GM21786 (cell line): ENCODE results near the gene RAP1GDS1.
"Not testable (repeated sequence)": the region's sequence is repeated elsewhere in the genome, so short reads cannot be mapped to it uniquely, and the experiment has no call there.

Experiments used
- ATAC-seq: cut with Tn5 transposase; IDR thresholded peaks from one replicate; pipeline ENCODE4 v1.9.1; 2021; ENCODE audit not compliant: unreplicated experiment

RAP1GDS1 gene

GRCh38 chr4:98423009-98423408, 161.8 kb downstream of the RAP1GDS1 start:
- ATAC-seq: no peak

GRCh38 chr4:98430708-98431403, 169.7 kb downstream of the RAP1GDS1 start:
- ATAC-seq: no peak

DNA sequence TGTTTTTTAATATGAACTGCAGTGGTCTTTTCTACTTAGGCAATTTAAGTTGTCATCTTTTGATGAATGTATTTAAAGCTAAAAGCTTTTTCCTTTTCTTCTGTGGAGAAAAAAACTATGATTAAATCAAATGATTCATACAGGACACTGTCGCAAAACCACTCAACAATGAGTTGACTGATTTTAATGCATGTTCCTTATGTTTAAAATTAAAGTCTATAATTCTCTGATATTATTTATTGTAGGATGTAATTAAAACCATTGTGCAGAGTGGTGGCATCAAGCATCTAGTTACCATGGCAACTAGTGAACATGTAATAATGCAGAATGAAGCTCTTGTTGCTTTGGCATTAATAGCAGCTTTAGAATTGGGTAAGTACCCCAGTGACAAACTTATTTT, 172.5 kb downstream of the RAP1GDS1 start:
- no peak for ATAC-seq

GRCh38 chr4:98434816-98435215, 173.6 kb downstream of the RAP1GDS1 start:
- ATAC-seq: no peak

- no peak for ATAC-seq
Observed at GRCh38 chr4:98444371-98444770, 183.2 kb downstream of the RAP1GDS1 start.

GRCh38 chr4:98446499-98447375, 185.6 kb downstream of the RAP1GDS1 start:
- peak; percentile 71 for ATAC-seq

- no peak for ATAC-seq
Observed at GRCh38 chr4:98447648-98448047, 186.5 kb downstream of the RAP1GDS1 start.

DNA sequence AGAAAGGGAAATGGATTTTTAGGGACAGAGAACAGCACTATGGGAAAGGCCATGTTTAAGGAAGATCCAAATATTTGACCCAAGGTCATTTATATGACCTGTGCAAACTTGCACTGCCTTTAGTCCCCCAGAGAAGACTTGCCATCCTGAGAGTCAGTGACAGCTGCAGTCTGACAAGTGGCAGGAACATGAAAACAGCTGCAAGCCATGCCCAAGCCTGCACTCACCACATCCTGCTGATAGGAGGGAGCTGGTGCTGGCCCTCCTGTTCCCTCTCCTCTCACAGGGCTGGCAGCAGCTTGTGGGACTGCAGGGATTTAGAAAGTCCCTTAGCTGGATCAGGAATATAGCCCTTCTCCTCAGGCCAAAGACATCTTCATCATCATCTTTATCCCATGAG, 187.7 kb downstream of the RAP1GDS1 start:
- ATAC-seq: peak; percentile 40

- ATAC-seq: no peak
Observed at GRCh38 chr4:98452091-98452490, 190.9 kb downstream of the RAP1GDS1 start.

- not testable (repeated sequence) for ATAC-seq
Observed at GRCh38 chr4:98457422-98457821, 196.2 kb downstream of the RAP1GDS1 start.

DNA sequence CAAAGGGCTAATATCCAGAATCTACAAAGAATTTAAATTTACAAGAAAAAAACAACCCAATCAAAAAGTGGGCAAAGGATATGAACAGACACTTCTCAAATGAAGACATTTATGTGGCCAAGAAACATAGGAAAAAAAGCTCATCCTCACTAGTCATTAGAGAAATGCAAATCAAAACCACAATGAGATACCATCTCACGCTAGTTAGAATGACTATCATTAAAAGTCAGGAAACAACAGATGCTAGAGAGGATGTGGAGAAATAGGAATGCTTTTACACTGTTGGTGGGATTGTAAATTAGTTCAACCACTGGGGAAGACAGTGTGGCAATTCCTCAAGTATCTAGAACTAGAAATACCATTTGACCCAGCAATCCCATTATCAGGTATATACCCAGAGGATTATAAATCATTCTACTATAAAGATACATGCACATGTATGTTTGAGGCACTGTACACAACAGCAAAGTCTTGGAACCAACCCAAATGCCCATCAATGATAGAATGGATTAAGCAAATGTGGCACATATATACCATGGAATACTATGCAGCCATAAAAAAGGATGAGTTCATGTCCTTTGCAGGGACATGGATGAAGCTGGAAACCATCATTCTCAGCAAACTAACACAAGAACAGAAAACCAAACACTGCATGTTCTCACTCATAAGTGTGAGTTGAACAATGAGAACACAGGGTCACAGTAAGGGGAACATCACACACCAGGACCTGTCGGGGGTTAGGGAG, 200.1 kb downstream of the RAP1GDS1 start:
- ATAC-seq: not testable (repeated sequence)

GRCh38 chr4:98462487-98462886, 201.3 kb downstream of the RAP1GDS1 start:
- no peak for ATAC-seq

DNA sequence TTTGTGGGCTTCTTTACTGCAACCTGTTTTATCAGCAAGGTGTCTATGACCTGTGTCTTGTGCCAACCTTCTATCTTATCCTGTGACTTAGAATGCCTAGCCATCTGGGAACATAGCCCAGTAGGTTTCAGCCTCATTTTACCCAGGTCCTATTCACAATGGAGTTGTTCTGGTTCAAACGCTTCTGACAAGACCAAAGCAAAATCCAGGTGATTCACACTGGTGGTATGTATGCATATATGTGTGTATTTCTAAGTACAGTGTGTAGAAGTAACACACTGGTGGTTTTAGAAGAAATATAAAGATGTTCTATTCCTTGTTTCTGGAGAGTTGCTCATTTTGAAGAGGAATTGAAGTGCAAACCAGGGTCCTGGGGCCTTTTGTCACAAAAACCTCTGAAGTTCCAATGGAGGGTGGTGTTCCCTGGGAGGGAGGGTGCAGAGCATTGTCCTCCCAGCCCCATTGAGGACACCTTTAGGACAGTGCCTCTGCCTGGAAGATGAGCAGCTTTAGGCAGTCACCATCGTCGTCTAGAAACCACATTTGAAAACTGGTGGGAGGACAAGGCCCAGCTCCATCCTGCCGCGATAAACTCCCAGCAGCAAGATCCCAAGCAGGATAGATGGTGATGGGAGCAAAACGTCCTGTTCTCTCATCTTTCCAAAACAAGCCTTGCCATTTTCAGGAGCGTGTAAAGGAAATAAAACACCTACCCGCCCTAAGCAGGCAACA, 205.8 kb downstream of the RAP1GDS1 start:
- ATAC-seq: peak; percentile 8

- peak; percentile 98 for ATAC-seq
Observed at GRCh38 chr4:98467627-98468072, 206.5 kb downstream of the RAP1GDS1 start.

DNA sequence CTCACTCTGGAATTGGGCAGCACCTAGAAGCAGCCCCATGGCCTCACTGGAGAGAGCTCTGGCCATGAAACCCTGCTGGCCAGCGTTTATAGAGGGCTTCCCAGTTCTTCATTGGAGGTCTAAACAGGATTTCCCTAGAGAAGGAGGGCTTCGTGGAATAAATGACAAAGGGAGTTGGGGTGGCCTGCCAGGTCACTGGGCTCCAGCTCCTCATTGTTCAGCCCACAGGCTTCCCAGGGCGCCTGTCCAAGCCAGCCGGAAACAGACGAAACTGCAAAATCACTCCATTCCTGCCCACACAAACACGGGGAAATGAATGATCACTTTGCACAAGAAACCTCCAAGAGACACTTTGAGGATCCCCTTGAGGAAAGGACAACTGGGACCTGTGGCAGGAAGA, 207.5 kb downstream of the RAP1GDS1 start:
- no peak for ATAC-seq

DNA sequence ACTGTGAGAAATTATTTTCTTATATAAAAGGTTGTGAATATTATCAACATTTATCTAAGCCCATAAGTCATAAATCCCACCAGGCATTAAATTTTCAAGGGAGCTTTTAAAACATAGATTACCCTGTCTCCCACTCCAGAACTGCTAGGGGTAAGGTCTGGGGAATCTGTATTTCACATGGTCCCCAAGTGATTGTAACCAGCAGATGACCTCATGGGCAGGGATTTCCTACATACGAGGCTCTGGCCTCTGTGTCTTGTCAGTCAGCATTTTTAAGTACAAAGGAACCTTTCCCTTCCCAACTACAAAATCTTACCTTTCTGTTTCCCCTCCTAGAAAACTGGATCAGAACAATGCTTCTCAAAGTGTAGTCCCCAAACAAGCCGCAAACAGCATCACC, 208.6 kb downstream of the RAP1GDS1 start:
- no peak for ATAC-seq

- no peak for ATAC-seq
Observed at GRCh38 chr4:98470366-98470765, 209.2 kb downstream of the RAP1GDS1 start.

DNA sequence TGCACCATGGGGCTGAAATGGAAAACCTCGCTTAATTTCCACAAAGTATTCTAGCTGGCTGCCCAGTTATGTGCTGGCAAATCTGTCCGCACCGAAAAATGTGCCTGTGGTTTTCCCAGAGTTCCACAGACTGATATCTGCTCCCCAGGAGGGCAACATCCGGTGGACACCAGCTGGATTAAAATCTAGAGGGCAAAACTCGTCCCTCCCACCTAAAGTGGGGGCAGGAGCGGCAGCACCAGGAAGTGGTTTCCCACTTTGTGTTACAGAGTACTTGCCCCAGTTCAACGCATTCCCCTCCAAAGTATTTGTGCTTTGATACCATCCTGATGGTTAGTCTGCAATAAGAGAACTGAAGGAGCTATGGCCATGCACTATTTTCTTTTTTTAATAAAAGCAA, 209.6 kb downstream of the RAP1GDS1 start:
- no peak for ATAC-seq

GRCh38 chr4:98473046-98473445, 211.9 kb downstream of the RAP1GDS1 start:
- ATAC-seq: no peak

GRCh38 chr4:98474408-98474844, 213.2 kb downstream of the RAP1GDS1 start:
- ATAC-seq: no peak

DNA sequence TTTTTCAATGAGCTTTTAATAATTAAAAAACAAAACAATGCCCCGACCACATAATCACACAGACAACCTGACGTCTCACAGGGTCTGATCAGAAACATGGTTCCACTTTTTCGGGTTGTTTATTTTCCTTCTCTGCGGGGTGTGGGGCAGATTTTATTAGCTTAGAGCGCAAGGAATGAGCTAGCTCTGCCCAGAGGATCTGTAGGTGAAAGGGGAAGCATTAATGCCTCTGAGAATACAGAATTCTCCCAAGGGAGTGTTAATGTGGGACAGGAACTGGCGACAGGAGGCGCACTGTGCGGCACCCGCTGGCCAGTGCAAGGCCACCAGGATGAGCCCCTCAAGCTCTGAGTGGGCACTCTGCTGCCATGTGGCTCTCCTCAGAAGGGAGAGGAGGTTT, 215.7 kb downstream of the RAP1GDS1 start:
- no peak for ATAC-seq
